ENCODE measurements around the gene PDIA5. TPM values are rescaled to one million over a fixed set of nuclear protein-coding genes. Genes with fewer than 3 reads are reported as not detected.

The PDIA5 gene
- total RNA-seq, 4 donors from 2014 or later, result 3.9 to 13.0 (median 12.0) TPM

DNA sequence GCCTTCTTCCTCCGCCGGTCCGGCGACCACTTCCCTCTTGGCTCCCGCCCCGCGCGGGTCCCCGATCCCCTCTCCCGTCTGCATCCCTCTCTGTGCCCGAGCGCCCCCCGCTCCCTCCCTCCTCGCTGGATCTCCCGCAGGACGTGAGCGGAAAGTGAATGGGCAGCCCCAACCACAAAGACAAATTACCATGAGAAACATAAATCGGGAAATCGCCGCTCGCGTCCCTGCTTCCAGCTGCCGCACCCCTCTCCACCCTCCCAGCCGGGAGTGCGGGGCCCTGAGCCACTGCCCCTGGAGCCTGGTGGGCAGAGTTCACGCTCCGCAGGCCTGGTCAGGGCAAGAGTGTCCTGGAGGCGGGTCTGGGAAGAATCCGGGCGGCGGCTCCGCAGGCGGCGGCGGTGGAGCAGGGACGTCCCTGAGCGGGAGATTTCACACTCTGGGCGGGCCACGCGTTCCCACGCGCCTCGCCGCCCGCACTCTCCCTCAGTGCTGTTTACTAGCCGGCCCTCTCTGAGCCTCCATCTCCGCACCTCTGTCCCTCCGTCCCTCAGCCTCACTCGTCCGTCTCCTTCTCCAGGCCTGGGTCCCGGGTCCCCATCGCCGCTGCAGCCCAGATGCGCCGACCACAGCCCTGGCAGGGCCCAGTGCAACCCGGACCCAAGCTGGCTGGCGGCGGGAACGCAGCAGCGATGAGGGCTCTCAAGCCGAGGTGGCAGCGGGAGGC lies 40.1 kb upstream of the PDIA5 start:
- Histone ChIP-seq H3K4me1 (peaks cover 9 to 36% (median 23%) of the 10 kb centered on the region in 3 donors), H3K27ac (peak overlapping the region in 1 of 4 donors; percentile 3), H3K36me3 (no peaks in the 10 kb centered on the region), H3K4me3 (peak overlapping the region; percentile 43 to 75 (median 52)), H3K9me3 (no peaks in the 10 kb centered on the region), H3K27me3 (peaks cover 8 to 95% (median 16%) of the 10 kb centered on the region in 4 donors)
- WGBS, 2 donors, result 0 to 2% methylated on average over 7 to 23 of the region's 62 CpGs
- DNase-seq, result no peak
- TF ChIP-seq CTCF (IDR thresholded peaks at IDR 0.05) (no peak), POLR2A (IDR thresholded peaks at IDR 0.05) (no peak)
- intact Hi-C loops (cut with DNase I), result loop anchor here (10.0 kb wide), 2 partner anchors 82 to 272 kb away; no protein-coding TSS in a partner anchor

DNA sequence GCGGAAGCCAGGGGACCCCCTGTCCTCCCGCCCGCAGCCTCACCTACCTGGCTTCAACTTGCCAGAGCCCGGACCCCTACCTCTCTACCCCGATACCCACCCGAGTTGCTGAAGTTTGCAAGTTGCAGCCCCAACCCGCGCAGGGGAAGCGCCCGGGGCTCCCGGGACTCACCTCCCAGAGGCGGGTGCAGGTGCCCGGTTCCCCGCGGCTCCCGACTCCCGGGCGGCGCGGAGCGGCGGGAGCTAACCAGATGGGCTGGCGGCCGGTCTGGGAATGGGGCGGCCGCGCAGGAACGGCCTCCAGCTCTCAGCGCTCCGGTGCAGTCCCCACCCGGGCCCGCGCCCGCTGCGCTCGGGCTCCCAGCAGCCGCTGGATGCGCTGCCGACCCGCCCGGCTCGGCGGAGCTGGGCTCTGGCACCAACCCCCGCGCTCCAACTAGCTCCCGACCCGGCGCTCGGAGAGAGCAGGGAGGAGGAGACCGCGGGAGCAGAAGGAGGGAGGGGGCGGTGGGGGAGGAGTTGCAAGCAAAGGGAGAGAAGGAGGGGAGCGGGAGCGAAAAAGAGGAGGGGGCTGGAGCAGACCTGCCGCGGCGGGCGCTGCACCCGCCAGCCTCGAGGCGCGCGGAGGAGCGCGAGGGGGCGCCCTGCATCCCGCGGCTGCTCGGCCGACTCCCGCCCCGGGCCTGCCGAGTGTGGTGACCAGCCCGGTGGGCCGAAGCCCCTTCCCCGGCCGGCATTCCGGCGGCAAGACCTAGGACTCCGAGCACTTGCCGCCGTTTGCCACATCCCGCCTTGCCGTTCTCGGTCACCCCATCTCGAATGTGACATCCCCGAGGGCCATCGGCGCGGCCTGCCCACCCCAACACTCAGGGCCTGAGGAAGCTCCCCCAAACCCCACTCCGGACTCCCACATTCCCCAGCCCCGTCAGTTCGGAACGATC lies 39.3 kb upstream of the PDIA5 start, which contains the start of gene SEMA5B:
Gene SEMA5B (minus strand): TSS at position 472 of the 941 bp plus-strand sequence. CDS start 66,500 bp downstream, outside the sequence.
- peaks cover 8 to 94% (median 16%) of the 10 kb centered on the region in 4 donors for H3K27me3 ChIP-seq
- peak in 3 of 6 experiments; percentile 4 to 14 (median 5) for TF ChIP-seq CTCF (IDR thresholded peaks at IDR 0.05)
- TF ChIP-seq POLR2A (IDR thresholded peaks at IDR 0.05), result no peak
- peak within 1 kb of the TSS; percentile 43 to 75 (median 52) for H3K4me3 ChIP-seq
- H3K36me3 ChIP-seq, result no peaks in the 10 kb centered on the region
- H3K9me3 ChIP-seq, result no peaks in the 10 kb centered on the region
- H3K27ac ChIP-seq, result peak within 1 kb of the TSS; percentile 3 to 56 (median 41)
- peaks cover 9 to 36% (median 23%) of the 10 kb centered on the region in 3 donors for H3K4me1 ChIP-seq
- WGBS, 2 donors, result 0% methylated on average over 4 to 26 of the region's 94 CpGs
- no peak for DNase-seq
- intact Hi-C loops (cut with DNase I), result loop anchor here (10.0 kb wide), 2 partner anchors 83 to 273 kb away; no protein-coding TSS in a partner anchor

DNA sequence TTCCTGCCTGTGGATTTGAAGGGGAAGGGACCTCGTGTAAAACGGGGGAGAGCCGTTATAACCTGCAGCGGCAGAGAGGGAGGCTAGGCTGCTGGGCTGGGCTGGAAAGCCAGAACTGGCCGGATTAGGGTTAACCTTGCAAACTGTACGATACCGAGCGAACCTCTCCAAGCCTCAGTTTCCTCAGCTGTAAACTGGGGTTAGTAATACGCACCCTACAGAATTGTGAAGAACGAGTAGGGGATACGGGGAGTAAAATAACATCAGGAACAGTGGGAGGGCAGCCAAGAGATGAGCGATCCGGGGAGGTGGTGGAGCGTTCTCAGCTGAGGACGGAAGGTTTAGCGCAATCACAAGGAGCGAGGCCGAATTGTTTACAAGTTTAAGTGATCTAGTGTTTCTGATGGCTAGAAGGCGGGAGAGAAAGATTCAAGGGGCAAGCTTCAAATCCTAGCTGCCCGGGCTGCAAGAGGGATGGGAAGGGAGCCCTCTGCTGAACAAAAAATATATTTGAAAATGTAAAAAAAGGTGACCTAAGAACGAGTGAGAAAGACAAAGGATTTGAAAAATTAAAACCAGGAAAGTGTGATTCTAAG lies 38.5 kb upstream of the PDIA5 start:
- WGBS, 2 donors, result 0 to 2% methylated on average over 18 to 19 of the region's 21 CpGs
- Histone ChIP-seq H3K36me3 (no peaks in the 10 kb centered on the region), H3K9me3 (no peaks in the 10 kb centered on the region), H3K4me3 (peak overlapping the region; percentile 43 to 75 (median 52)), H3K27ac (peak overlapping the region in 2 of 4 donors; percentile 46 to 56), H3K27me3 (peaks cover 8 to 91% (median 16%) of the 10 kb centered on the region in 4 donors), H3K4me1 (peaks cover 9 to 36% (median 23%) of the 10 kb centered on the region in 3 donors)
- intact Hi-C loops (cut with DNase I), result loop anchor here (10.0 kb wide), 2 partner anchors 84 to 274 kb away; no protein-coding TSS in a partner anchor
- TF ChIP-seq CTCF (IDR thresholded peaks at IDR 0.05) (peak; percentile 15 to 43 (median 35)), POLR2A (IDR thresholded peaks at IDR 0.05) (no peak)
- no peak for DNase-seq

DNA sequence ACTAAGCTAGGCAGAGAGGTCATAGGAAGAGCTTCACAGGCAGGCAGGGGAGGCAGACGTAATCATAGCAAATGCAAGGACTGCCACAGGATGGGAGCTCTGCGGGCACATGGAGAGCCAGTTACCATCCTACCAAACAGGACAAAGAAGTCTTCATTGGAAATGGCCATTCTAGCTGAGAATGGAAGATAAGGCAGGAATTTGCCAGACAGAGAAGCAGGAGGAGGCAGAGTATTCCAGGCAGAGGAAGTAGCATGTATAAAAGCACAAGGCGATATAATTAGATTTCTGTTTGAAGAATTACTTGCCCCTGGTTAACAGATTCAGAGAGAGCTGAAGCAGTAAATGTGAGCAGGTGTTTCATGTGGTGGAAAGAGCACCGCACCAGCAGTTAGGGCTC lies 35.8 kb upstream of the PDIA5 start:
- DNase-seq, result no peak
- H3K9me3 ChIP-seq, result no peaks in the 10 kb centered on the region
- intact Hi-C loops (cut with DNase I), result no loop called here
- H3K4me1 ChIP-seq, result peaks cover 9 to 33% (median 23%) of the 10 kb centered on the region in 3 donors
- 80 to 87% methylated on average over 4 of the region's 4 CpGs for WGBS, 2 donors
- H3K27ac ChIP-seq, result no peak overlapping the region
- peaks cover 8 to 82% (median 16%) of the 10 kb centered on the region in 4 donors for H3K27me3 ChIP-seq
- H3K4me3 ChIP-seq, result no peak overlapping the region
- no peaks in the 10 kb centered on the region for H3K36me3 ChIP-seq
- TF ChIP-seq CTCF (IDR thresholded peaks at IDR 0.05) (no peak), POLR2A (IDR thresholded peaks at IDR 0.05) (no peak)

Data from esophagus squamous epithelium (tissue), 5 donors.